Keratinocyte (primary cell): Measurements from ENCODE around the gene MRTFB. TPM values are rescaled to one million over a fixed set of nuclear protein-coding genes. Genes with fewer than 3 reads are reported as not detected.

Experiments
- DNase-seq: peaks from one replicate; pipeline ENCODE4 v3.0.0-alpha.2; 2011; ENCODE audit warnings: low read depth, missing footprints, low spot score
- FAIRE-seq: peaks from 2 replicates; lab custom pipeline; 2011; peaks lifted over from hg19 to GRCh38; lab: Jason Lieb, UNC
- H2AFZ ChIP-seq: 2 replicates; pipeline ENCODE4 v1.6.0; 2012; ENCODE audit warnings: low read length, control low read depth, inconsistent platforms; ENCODE audit not compliant: control insufficient read depth
- H3K27ac ChIP-seq: 2 replicates; pipeline ENCODE4 v1.5.1; 2011; ENCODE audit warnings: low read length; ENCODE audit not compliant: control insufficient read depth, insufficient read depth
- H3K27me3 ChIP-seq: 3 replicates; pipeline ENCODE4 v1.6.0; 2011; ENCODE audit warnings: low read length; ENCODE audit not compliant: control insufficient read depth, insufficient read depth; ENCODE audit errors: extremely low read depth
- H3K36me3 ChIP-seq, 2 experiments: 2 replicates in 1 of 2; 3 replicates in 1 of 2; pipeline ENCODE4 v1.5.1; 2011; ENCODE audit warnings: low read length in 2 of 2, mild to moderate bottlenecking in 1 of 2; ENCODE audit not compliant: control insufficient read depth in 2 of 2, insufficient read depth in 2 of 2; ENCODE audit errors: extremely low read depth in 1 of 2
- H3K4me1 ChIP-seq: 3 replicates; pipeline ENCODE4 v1.5.1; 2011; ENCODE audit warnings: low read length; ENCODE audit not compliant: control insufficient read depth, insufficient read depth; ENCODE audit errors: extremely low read depth
- H3K4me2 ChIP-seq: 3 replicates; pipeline ENCODE4 v1.6.0; 2011; ENCODE audit warnings: low read depth, low read length; ENCODE audit not compliant: control insufficient read depth, insufficient read depth; ENCODE audit errors: extremely low read depth
- H3K4me3 ChIP-seq, 3 experiments: fragments of 200-600 bp in 1 of 3; sonication (generic) in 1 of 3; 2 replicates in 2 of 3; 3 replicates in 1 of 3; pipeline ENCODE4 v1.5.1; 2011 to 2016; ENCODE audit warnings: low read length in 3 of 3, mild to moderate bottlenecking in 3 of 3, control low read depth in 2 of 3, inconsistent platforms in 1 of 3, low read depth in 1 of 3, mixed read lengths in 1 of 3, mixed run types in 1 of 3, moderate library complexity in 1 of 3; ENCODE audit not compliant: control insufficient read depth in 2 of 3, insufficient read depth in 2 of 3; ENCODE audit errors: extremely low read depth in 1 of 3
- H3K79me2 ChIP-seq: 2 replicates; pipeline ENCODE4 v1.6.0; 2012; ENCODE audit warnings: low read length; ENCODE audit not compliant: control insufficient read depth, insufficient read depth
- H3K9ac ChIP-seq: 3 replicates; pipeline ENCODE4 v1.6.0; 2011; ENCODE audit warnings: low read length; ENCODE audit not compliant: control insufficient read depth, insufficient read depth; ENCODE audit errors: extremely low read depth
- H3K9me1 ChIP-seq: 3 replicates; pipeline ENCODE4 v1.6.0; 2011; ENCODE audit warnings: low read length; ENCODE audit not compliant: control insufficient read depth, insufficient read depth; ENCODE audit errors: extremely low read depth
- H3K9me3 ChIP-seq: 2 replicates; pipeline ENCODE4 v1.5.1; 2012; ENCODE audit warnings: low read depth, low read length; ENCODE audit not compliant: control insufficient read depth
- H4K20me1 ChIP-seq: 3 replicates; pipeline ENCODE4 v1.6.0; 2011; ENCODE audit warnings: low read length; ENCODE audit not compliant: control insufficient read depth, insufficient read depth; ENCODE audit errors: extremely low read depth
- EZH2 ChIP-seq: IDR thresholded peaks from one replicate; pipeline ENCODE4 v1.6.1; 2012; ENCODE audit warnings: inconsistent platforms, mild to moderate bottlenecking, low read length, moderate library complexity
- dilution Hi-C: fragments of 300-500 bp; cut with MboI; formaldehyde crosslinking; loops from one replicate; pipeline ENCODE4 v1.7.0; 2020; ENCODE audit warnings: low sequenced_read_pairs; ENCODE audit not compliant: extremely low pct_ligation_motif_present
- polyA plus RNA-seq, 5 experiments: library from polyadenylated mRNA; depleted of rRNA in 3 of 5; stranded (reverse) in 3 of 5; stranded (forward) in 1 of 5; unstranded in 1 of 5; fragments of >200 nt; gene quantifications; 1 replicate in 1 of 5; 2 replicates in 3 of 5; 3 replicates in 1 of 5; pipeline versions ENCODE4 v1.2.1 to v1.2.3, GENCODE V29; 2011 to 2012; ENCODE audit warnings: missing spikeins in 2 of 5, low read depth in 1 of 5, low replicate concordance in 1 of 5
- TF ChIP-seq, protein P1 (sequence below), 3 experiments: IDR thresholded peaks in 1 of 3; conservative IDR thresholded peaks in 1 of 3; optimal IDR thresholded peaks in 1 of 3; 2 replicates in 2 of 3; 3 replicates in 1 of 3; pipeline versions ENCODE3 to v1.5.1; 2011; ENCODE audit warnings: low read length in 3 of 3, mild to moderate bottlenecking in 3 of 3, moderate library complexity in 2 of 3, control low read depth in 1 of 3, inconsistent platforms in 1 of 3; ENCODE audit not compliant: insufficient read depth in 2 of 3; ENCODE audit errors: extremely low read depth in 1 of 3

The MRTFB gene
- polyA plus RNA-seq, 1 donor (not counting 4 experiments of a cell fraction or from before 2014, with no cell fraction given), result 12.1 TPM

DNA sequence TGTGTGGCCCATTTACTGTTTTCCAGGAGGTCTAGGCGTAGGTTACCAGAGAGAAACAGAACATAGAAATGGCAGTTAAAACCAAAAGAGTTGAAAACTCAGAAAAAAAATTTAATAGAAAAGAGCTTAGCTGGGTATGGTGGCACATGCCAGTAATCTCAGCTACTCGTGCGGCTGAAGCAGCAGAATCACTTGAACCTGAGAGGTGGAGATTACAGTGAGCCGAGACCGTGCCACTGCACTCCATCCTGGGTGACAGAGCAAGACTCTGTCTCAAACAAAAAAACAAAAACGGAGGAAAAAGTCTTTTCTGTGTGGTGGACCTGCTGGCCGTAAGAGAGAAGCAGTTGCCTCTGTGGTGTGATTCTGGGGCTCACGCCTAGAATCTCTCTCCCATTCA, 35.8 kb downstream of the MRTFB start:
- no peaks in the 10 kb centered on the region for H4K20me1 ChIP-seq

DNA sequence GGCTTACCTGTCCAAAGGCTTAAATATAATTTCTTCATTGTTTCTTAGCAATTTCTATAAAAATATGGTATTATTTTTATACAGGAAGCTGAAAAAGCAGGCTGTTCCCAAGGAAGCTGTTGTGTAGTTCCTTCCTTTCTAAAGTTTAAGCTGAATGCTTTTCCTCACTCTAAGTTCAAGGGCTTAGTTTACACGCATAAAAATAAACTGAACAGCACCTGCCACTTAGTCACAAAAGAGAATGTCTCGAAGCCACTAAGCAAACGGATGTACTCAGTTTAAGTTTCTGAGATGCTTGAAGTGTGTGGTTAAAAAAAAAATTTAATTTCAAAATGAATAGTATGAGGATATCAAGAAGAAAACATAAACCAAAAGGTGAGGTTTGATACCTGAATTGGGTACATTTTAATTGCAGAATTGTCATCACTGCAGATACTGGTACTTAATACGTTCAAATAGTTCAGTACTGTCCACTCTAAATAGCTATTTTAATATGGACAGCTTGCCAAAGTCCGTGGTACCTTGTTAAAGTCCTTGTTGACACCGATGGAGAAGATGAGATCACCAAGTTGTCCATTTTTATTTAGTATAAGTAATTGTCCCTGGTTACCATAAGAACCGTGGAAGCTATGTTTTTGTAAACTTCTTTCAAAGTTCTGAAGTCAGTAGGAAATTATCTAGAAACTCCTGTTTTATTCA, 38.1 kb downstream of the MRTFB start:
- no peak overlapping the region for H3K4me3 ChIP-seq
- H3K79me2 ChIP-seq, result peaks cover 18% of the 10 kb centered on the region
- peaks cover 11% of the 10 kb centered on the region for H3K4me1 ChIP-seq
- dilution Hi-C loops, result no loop called here
- no peaks in the 10 kb centered on the region for H3K36me3 ChIP-seq
- no peak overlapping the region for H2AFZ ChIP-seq
- H4K20me1 ChIP-seq, result peaks cover 4% of the 10 kb centered on the region
- H3K4me2 ChIP-seq, result no peak overlapping the region
- H3K9ac ChIP-seq, result no peak overlapping the region
- no peaks in the 10 kb centered on the region for H3K27me3 ChIP-seq
- FAIRE-seq (no peak), DNase-seq (no peak)
- TF ChIP-seq, protein P1, sequence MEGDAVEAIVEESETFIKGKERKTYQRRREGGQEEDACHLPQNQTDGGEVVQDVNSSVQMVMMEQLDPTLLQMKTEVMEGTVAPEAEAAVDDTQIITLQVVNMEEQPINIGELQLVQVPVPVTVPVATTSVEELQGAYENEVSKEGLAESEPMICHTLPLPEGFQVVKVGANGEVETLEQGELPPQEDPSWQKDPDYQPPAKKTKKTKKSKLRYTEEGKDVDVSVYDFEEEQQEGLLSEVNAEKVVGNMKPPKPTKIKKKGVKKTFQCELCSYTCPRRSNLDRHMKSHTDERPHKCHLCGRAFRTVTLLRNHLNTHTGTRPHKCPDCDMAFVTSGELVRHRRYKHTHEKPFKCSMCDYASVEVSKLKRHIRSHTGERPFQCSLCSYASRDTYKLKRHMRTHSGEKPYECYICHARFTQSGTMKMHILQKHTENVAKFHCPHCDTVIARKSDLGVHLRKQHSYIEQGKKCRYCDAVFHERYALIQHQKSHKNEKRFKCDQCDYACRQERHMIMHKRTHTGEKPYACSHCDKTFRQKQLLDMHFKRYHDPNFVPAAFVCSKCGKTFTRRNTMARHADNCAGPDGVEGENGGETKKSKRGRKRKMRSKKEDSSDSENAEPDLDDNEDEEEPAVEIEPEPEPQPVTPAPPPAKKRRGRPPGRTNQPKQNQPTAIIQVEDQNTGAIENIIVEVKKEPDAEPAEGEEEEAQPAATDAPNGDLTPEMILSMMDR (optimal IDR thresholded peaks at IDR 0.05 in 1 of 3, IDR thresholded peaks at IDR 0.05 in 1 of 3, conservative IDR thresholded peaks at IDR 0.05 in 1 of 3; ENCODE audit: extremely low read depth in 1 of 3, insufficient read depth in 2 of 3, low read length in 3 of 3), result no peak
- TF ChIP-seq EZH2, result no peak
- no peak overlapping the region for H3K27ac ChIP-seq
- H3K9me3 ChIP-seq, result no peaks in the 10 kb centered on the region
- no peaks in the 10 kb centered on the region for H3K9me1 ChIP-seq

More for the DNA sequence above, 35.8 kb downstream of the MRTFB start:
- Histone ChIP-seq H3K9ac (no peak overlapping the region), H3K27ac (no peak overlapping the region), H3K4me2 (no peak overlapping the region), H3K4me1 (peaks cover 4% of the 10 kb centered on the region), H3K9me1 (no peaks in the 10 kb centered on the region), H3K9me3 (no peaks in the 10 kb centered on the region), H3K27me3 (no peaks in the 10 kb centered on the region), H2AFZ (no peak overlapping the region), H3K4me3 (no peak overlapping the region), H3K36me3 (no peaks in the 10 kb centered on the region), H3K79me2 (peaks cover 24% of the 10 kb centered on the region)
- FAIRE-seq (no peak), DNase-seq (no peak)
- dilution Hi-C loops, result no loop called here
- TF ChIP-seq EZH2, result no peak
- TF ChIP-seq, protein P1 (optimal IDR thresholded peaks at IDR 0.05 in 1 of 3, IDR thresholded peaks at IDR 0.05 in 1 of 3, conservative IDR thresholded peaks at IDR 0.05 in 1 of 3; ENCODE audit: extremely low read depth in 1 of 3, insufficient read depth in 2 of 3, low read length in 3 of 3), result no peak
